GM19395 (cell line): Measurements from ENCODE around the gene CHPF.

ENCODE experiments used
- ATAC-seq: cut with Tn5 transposase; IDR thresholded peaks from one replicate; pipeline ENCODE4 v1.9.1; 2021; ENCODE audit warnings: mild to moderate bottlenecking, moderate library complexity; ENCODE audit not compliant: unreplicated experiment

The CHPF gene

DNA sequence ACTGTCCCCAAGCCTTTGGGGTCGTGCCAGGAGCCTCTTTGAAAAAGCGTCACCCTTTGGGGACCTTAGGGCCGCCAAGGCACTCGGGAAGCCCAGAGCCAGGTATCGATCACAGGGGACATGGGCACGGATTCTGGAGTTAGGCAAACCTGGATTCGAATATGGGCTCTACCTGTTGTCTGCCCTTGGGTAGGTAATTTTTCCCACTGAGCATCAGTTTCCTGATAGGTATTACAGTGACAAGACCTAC lies 9.5 kb upstream of the CHPF start:
- ATAC-seq = no peak

GRCh38 chr2:219552382-219553167 lies 9.0 kb upstream of the CHPF start:
- peak; percentile 92 for ATAC-seq

DNA sequence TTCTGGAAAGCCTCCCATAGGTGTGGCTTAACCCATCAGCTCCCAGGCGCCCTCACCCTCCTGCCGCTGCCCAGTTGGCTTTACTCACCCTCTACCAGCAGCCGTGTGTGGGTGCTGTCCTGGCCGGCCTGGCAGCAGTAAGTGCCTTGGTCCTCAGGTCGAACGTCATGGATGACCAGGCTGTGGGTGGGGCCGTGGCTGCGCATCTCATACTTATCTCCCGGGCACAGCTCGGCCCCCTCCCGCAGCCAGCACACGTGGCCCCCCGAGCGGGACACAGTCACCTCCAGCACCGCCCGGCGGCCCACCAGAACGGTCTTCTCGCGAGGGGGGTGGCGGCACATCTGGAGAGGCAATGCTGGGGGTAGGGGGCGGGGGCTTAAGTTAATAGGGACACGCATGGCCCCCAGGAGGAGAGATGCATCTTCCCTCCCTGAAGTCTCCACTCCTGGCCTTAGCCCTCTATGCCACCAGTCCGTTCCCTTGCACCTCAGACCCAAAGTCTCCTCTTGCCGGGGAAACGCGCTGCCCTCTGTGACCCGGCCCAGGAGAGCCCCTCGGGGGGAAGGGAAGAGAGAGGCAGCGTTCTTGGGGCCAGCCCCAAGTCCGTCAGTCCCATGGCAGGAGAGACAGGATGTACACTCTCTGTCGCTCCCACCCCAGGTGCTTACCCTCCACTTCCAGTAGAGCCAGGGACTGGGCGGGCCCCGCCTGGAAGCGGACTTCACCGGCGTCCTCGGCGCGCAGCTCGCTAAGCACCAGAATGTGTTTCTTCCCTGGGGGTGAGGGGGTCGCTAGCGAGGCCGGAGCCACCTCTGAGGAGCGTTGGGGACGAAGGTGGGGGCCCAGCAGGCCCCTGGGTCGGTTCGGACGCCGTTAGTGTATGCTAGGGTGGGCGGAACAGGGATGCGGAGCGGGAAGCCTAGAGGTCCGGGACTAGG lies 8.1 kb upstream of the CHPF start:
- ATAC-seq = peak; percentile 23

- ATAC-seq = no peak
Observed at GRCh38 chr2:219549619-219550018, 6.0 kb upstream of the CHPF start.

- no peak for ATAC-seq
Observed at GRCh38 chr2:219548990-219549389, 5.4 kb upstream of the CHPF start.

DNA sequence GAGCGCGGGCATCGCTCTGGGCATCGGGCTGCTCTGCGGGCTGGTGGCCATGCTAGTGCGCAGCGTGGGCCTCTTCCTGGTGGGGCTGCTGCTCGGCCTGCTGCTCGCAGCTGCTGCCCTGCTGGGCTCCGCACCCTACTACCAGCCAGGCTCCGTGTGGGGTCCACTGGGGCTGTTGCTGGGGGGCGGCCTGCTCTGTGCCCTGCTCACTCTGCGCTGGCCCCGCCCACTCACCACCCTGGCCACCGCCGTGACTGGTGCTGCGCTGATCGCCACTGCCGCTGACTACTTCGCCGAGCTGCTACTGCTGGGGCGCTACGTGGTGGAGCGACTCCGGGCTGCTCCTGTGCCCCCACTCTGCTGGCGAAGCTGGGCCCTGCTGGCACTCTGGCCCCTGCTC lies 4.0 kb upstream of the CHPF start:
- no peak for ATAC-seq

- no peak for ATAC-seq
Observed at GRCh38 chr2:219545943-219546352, 2.3 kb upstream of the CHPF start.

DNA sequence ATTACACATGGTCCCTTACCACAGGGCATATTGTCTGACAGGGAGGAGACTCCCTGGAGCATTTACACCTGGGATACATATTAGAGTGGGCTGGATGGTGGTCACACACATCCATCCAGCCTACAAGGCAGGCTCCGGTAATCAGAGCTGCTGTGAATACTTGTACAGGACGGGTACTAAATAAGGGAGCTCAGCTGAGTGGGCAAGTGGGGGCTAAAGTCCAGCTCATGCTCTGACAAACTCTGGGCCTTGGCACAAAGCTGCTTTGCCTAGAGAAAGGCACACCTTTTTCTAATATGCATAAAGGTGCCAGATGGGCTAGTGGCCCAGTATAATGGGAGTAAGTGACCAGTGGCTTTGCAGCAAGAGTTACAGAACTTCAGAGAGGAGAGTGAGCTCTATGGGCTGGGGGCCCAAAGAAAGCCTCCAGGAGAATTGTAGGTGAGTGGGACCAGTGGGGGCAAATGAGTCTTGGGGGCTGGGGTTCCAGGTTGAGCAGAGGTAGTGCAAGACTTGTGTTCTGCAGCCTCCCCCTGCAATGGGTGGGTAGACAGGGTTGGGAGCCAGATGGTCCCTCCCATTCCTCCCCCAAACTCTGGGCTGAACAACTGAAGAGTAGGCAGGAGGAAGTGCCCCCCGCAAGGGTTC lies 1.8 kb upstream of the CHPF start:
- no peak for ATAC-seq

- ATAC-seq = no peak
Observed at GRCh38 chr2:219544567-219544966, 958 bp upstream of the CHPF start.

- peak; percentile 34 for ATAC-seq
Observed at GRCh38 chr2:219542931-219543595, 546 bp downstream of the CHPF start.

GRCh38 chr2:219541611-219542180 lies 1.9 kb downstream of the CHPF start:
- ATAC-seq = peak; percentile 59

GRCh38 chr2:219540784-219541504 lies 2.7 kb downstream of the CHPF start:
- ATAC-seq = no peak

DNA sequence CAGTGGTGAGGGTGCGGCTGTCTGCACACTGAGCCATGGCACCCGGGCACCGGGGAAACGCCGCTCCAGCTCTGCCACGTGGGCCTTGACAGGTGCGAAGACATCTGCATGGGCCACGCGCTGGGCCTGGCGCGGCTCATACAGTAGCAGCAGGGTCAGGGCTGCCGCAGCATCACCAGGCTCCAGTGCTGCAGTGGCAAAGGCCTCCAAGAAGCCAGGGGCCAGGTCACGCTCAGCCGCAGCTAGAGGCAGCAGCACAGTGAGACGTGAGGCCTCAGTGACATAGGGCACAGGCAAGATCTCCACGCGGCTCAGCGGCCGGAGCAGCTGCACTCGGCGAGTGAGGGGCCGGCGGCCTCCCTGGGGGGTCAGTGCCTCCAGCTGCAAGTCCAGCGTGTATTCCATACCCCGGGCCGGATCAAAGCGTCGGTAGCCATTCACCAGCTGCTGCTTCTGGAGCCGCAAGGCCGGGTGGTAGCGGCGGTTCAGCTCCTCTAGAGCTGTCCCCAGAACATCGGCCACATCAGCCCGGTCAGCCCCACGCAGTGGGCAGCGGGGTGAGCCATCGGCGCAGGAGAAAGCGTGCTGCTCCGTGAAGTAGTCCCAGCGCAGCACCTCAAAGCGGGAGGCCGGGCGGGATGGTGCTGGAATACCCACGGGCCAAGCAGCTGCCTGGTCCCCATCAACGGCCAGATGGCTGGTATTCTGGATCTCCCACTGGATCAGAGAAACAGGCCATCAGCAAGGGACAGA lies 3.5 kb downstream of the CHPF start:
- ATAC-seq = no peak

DNA sequence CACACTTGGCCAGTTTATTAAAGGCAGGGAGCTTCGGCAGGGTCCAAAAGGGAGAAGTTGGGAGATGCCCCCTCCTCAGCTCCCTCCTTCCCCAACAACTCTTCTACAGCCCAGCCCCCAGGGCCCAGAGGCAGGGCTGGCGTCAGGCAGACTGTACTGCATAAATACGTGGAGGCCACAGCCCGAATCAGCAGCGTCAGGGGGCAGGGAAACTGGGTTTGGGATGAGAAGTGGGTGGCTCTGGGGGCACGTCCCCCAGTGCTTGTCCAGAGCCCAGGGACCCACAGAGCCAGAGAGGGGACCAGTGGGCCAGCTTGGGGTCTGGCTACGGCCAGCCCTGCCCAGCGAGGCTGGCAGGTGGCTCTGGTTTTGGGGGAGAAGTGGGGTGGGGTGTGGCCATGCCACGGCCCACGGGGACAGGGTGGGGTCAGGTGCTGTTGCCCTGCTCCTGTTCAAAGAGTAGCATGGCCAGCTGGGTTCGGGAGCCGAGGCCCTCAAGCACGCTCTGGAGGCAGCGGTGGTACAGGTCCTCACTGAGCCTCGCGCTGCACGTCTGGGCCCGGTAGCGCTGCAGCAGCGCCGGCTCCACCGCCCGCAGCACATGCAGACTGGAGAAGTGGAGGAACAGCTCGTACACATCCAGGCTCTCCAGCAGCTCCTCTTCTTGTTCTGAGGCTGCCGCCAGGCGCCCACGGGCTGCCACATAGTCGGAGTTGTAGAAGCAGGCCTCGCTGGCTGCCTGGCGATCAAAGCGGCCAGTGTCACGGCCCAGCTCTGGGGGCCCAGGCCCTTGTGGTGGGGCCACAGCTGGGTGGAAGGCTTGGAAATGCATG lies 4.4 kb downstream of the CHPF start:
- ATAC-seq = no peak

DNA sequence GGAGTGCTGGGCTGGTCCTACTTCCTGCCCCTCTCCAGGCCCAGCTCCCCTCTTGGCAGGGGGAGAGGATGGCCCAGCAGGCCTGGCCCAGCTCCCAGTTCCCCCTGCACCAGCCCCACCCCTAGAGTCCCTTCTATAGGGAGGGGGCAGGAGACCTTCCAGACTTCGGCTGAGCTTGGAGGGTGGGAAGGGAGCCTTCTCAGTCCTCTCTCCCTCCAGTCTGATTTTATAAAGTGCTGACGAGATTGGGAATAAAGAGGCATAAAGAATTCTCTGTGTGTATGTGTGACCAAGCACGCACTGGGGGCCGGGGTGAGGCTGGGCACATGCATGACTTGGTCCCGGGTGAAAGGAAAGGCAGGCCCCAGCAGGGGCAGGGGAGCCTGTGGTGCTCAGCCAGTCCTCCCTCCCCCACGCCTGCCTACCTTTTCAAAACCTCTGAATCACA lies 5.1 kb downstream of the CHPF start:
- no peak for ATAC-seq

GRCh38 chr2:219537657-219538488 lies 5.7 kb downstream of the CHPF start:
- ATAC-seq = no peak

GRCh38 chr2:219536967-219537366 lies 6.6 kb downstream of the CHPF start:
- no peak for ATAC-seq

DNA sequence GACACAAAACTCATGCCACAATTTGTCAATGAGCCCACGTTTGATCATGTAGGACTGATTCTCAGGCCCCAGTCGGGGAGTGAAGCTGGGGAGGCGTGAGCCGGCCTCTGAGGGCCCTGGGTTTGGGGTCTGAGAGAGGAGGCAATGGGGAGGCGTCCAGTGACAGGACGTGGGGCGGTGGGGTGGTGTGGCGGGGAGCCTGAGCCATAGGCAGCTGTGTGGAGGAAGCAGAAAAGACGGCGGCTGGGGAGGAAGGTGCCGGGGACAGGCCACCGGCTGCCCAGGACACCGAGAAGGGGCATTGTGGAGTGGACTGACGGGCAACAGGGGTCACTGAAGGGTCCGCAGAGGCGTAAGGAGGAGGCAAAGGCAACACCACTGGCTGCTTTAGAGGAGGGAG lies 7.2 kb downstream of the CHPF start:
- no peak for ATAC-seq
